ENCODE results near the gene RAC3.

DNA sequence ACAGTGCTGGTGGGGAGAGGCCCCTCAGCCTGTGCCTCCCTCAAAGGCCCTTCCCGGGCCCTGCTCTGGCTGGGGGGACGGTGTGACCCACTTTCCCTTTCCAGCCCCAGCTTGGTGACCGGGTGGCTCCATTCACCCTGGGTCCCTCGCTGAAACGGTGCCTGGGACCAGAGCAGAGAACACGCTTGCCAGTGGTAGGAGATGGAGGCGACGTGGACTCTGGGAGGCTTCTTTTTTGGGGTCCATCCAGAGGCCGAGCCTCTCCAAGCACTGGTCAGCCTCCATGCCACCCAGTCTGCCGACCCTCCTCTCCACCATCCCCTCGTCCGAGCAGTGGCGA lies 16.5 kb upstream of the RAC3 start:
- TF ChIP-seq EZH2phosphoT487 (IDR thresholded peaks at IDR 0.05; ENCODE audit: borderline replicate concordance), result no peak
- TF ChIP-seq MAX (IDR thresholded peaks at IDR 0.05), result no peak
- no peak for TF ChIP-seq YY1 (IDR thresholded peaks at IDR 0.05; ENCODE audit: extremely low read depth, insufficient replicate concordance, low read depth, low read length)
- no peak for TF ChIP-seq REST (IDR thresholded peaks at IDR 0.05; ENCODE audit: low read depth)
- TF ChIP-seq, protein P1, sequence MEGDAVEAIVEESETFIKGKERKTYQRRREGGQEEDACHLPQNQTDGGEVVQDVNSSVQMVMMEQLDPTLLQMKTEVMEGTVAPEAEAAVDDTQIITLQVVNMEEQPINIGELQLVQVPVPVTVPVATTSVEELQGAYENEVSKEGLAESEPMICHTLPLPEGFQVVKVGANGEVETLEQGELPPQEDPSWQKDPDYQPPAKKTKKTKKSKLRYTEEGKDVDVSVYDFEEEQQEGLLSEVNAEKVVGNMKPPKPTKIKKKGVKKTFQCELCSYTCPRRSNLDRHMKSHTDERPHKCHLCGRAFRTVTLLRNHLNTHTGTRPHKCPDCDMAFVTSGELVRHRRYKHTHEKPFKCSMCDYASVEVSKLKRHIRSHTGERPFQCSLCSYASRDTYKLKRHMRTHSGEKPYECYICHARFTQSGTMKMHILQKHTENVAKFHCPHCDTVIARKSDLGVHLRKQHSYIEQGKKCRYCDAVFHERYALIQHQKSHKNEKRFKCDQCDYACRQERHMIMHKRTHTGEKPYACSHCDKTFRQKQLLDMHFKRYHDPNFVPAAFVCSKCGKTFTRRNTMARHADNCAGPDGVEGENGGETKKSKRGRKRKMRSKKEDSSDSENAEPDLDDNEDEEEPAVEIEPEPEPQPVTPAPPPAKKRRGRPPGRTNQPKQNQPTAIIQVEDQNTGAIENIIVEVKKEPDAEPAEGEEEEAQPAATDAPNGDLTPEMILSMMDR (IDR thresholded peaks at IDR 0.05 in 2 of 3, conservative IDR thresholded peaks at IDR 0.05 in 1 of 3; ENCODE audit: borderline replicate concordance in 1 of 3, insufficient read depth in 1 of 3, low read depth in 2 of 3, low read length in 2 of 3), result no peak
- TF ChIP-seq SP1 (IDR thresholded peaks at IDR 0.05; ENCODE audit: low read depth), result no peak
- no peak for TF ChIP-seq EZH2 (IDR thresholded peaks at IDR 0.05)
- no peak for TF ChIP-seq SIN3A (IDR thresholded peaks at IDR 0.05; ENCODE audit: low read depth)
- TF ChIP-seq POLR2A (IDR thresholded peaks at IDR 0.05; ENCODE audit: borderline replicate concordance, extremely low read depth, insufficient read depth, insufficient read length), result no peak
- no peak for TF ChIP-seq RAD21 (IDR thresholded peaks at IDR 0.05; ENCODE audit: low read depth)
- no peak for TF ChIP-seq EGR1 (IDR thresholded peaks at IDR 0.05; ENCODE audit: low read depth)
- TF ChIP-seq FOSL1 (IDR thresholded peaks at IDR 0.05; ENCODE audit: low read depth), result no peak
- no peak for TF ChIP-seq POLR2AphosphoS5 (IDR thresholded peaks at IDR 0.05; ENCODE audit: low read depth, low read length)
- no peak for TF ChIP-seq TCF7L2 (IDR thresholded peaks at IDR 0.05; ENCODE audit: borderline replicate concordance, extremely low read depth, insufficient read depth, insufficient read length)
